ENCODE measurements around the gene CREB5. TPM values are rescaled to one million over a fixed set of nuclear protein-coding genes. Genes with fewer than 3 reads are reported as not detected.

The CREB5 gene
- total and polyA plus RNA-seq, 10 donors = 0.88 to 56.8 (median 23.5) TPM

- no peaks in the 10 kb centered on the region for H3K9me3 ChIP-seq
- no peak overlapping the region for H3K4me3 ChIP-seq
- intact Hi-C loops (cut with DNase I; ENCODE audit: low total_unique reads) = no loop called here
- no peaks in the 10 kb centered on the region for H3K36me3 ChIP-seq
- H3K4me1 ChIP-seq = peaks cover 0 to 3% (median 0%) of the 10 kb centered on the region in 6 donors
- no peak for DNase-seq
- TF ChIP-seq, protein P1, sequence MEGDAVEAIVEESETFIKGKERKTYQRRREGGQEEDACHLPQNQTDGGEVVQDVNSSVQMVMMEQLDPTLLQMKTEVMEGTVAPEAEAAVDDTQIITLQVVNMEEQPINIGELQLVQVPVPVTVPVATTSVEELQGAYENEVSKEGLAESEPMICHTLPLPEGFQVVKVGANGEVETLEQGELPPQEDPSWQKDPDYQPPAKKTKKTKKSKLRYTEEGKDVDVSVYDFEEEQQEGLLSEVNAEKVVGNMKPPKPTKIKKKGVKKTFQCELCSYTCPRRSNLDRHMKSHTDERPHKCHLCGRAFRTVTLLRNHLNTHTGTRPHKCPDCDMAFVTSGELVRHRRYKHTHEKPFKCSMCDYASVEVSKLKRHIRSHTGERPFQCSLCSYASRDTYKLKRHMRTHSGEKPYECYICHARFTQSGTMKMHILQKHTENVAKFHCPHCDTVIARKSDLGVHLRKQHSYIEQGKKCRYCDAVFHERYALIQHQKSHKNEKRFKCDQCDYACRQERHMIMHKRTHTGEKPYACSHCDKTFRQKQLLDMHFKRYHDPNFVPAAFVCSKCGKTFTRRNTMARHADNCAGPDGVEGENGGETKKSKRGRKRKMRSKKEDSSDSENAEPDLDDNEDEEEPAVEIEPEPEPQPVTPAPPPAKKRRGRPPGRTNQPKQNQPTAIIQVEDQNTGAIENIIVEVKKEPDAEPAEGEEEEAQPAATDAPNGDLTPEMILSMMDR (IDR thresholded peaks at IDR 0.05 in 8 of 11, conservative IDR thresholded peaks at IDR 0.05 in 3 of 11) = no peak
- TF ChIP-seq POLR2AphosphoS5 (IDR thresholded peaks at IDR 0.05) (no peak), POLR2A (IDR thresholded peaks at IDR 0.05) (no peak)
- 83 to 91% (median 88%) methylated on average over 4 of the region's 4 CpGs for WGBS, 5 donors
- H3K27ac ChIP-seq = no peak overlapping the region
- H3K27me3 ChIP-seq (replicated peaks in 1 of 7) = no peaks in the 10 kb centered on the region
These were observed 378.1 kb downstream of the CREB5 start for GRCh38 chr7:28790467-28790866.

DNA sequence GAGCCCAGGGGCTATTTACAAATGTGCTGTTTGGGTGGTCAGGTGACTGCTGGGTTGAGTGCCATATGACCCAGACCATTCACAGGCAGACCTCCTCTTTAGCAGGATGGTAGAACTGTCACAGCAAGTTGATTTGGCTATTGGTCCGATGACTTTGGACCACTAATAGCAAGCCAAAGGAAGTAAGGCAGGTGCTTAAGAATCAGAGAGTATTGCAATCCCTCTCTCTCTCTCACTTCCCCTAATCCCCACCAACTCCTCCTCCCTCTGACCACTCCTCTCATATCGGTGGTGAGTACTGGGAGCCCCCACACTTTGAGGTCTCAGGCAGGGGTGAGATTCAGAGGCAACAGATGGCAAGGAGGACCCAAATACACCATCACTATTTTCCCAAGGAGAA is 380.5 kb downstream of the CREB5 start:
- no peaks in the 10 kb centered on the region for H3K27me3 ChIP-seq (replicated peaks in 1 of 7)
- WGBS, 5 donors = 67 to 75% (median 69%) methylated on average over 2 of the region's 2 CpGs
- H3K9me3 ChIP-seq = no peaks in the 10 kb centered on the region
- TF ChIP-seq, protein P1 (IDR thresholded peaks at IDR 0.05 in 8 of 11, conservative IDR thresholded peaks at IDR 0.05 in 3 of 11) = no peak
- DNase-seq = no peak
- intact Hi-C loops (cut with DNase I; ENCODE audit: low total_unique reads) = no loop called here
- no peaks in the 10 kb centered on the region for H3K36me3 ChIP-seq
- H3K27ac ChIP-seq = no peak overlapping the region
- H3K4me3 ChIP-seq = no peak overlapping the region
- H3K4me1 ChIP-seq = no peaks in the 10 kb centered on the region

- Histone ChIP-seq H3K27ac (no peak overlapping the region), H3K36me3 (no peaks in the 10 kb centered on the region), H3K4me1 (no peaks in the 10 kb centered on the region), H3K4me3 (no peak overlapping the region), H3K27me3 (replicated peaks in 1 of 7) (no peaks in the 10 kb centered on the region), H3K9me3 (no peaks in the 10 kb centered on the region)
- intact Hi-C loops (cut with DNase I; ENCODE audit: low total_unique reads) = no loop called here
- no peak for DNase-seq
- TF ChIP-seq POLR2A (IDR thresholded peaks at IDR 0.05) = no peak
- no peak for TF ChIP-seq POLR2AphosphoS5 (IDR thresholded peaks at IDR 0.05)
- TF ChIP-seq, protein P1 (IDR thresholded peaks at IDR 0.05 in 8 of 11, conservative IDR thresholded peaks at IDR 0.05 in 3 of 11) = no peak
- 85 to 96% (median 88%) methylated on average over 7 to 9 of the region's 9 CpGs for WGBS, 5 donors
These were observed 381.2 kb downstream of the CREB5 start for GRCh38 chr7:28793381-28794085.

DNA sequence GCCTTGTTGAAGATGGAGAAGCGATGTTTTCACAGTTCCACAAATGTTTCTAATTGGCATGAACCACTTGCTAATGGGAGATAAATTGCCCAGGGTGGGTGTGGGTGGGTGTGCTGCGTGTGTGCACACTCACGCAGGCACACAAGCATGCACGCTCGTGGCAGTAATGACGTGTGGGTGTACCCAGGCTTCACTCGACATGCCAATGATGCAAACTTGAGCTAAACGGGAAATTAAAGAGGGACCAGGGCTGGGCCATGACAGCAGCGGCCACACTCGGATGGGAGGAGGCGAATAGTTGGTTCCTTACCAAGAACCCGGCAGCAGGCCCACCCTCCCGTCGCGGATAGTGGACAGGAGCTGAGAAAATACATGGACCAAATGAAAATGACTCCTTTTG is 386.0 kb downstream of the CREB5 start:
- no peak overlapping the region for H3K4me3 ChIP-seq
- 92 to 97% (median 95%) methylated on average over 15 of the region's 15 CpGs for WGBS, 5 donors
- intact Hi-C loops (cut with DNase I; ENCODE audit: low total_unique reads) = no loop called here
- H3K9me3 ChIP-seq = no peaks in the 10 kb centered on the region
- H3K36me3 ChIP-seq = no peaks in the 10 kb centered on the region
- no peak for TF ChIP-seq POLR2A (IDR thresholded peaks at IDR 0.05)
- no peak for TF ChIP-seq POLR2AphosphoS5 (IDR thresholded peaks at IDR 0.05)
- TF ChIP-seq, protein P1 (IDR thresholded peaks at IDR 0.05 in 8 of 11, conservative IDR thresholded peaks at IDR 0.05 in 3 of 11) = no peak
- H3K4me1 ChIP-seq = no peaks in the 10 kb centered on the region
- H3K27ac ChIP-seq = no peak overlapping the region
- no peak for DNase-seq
- no peaks in the 10 kb centered on the region for H3K27me3 ChIP-seq (replicated peaks in 1 of 7)

Measured in spleen (tissue), 11 donors.